Ishikawa (cell line): ENCODE measurements around the gene CHN2.

Experiments used
- CREB1 ChIP-seq: IDR thresholded peaks from 2 replicates; pipeline ENCODE4 v1.6.1; 2012; ENCODE audit warnings: low read depth
- EP300 ChIP-seq: IDR thresholded peaks from 2 replicates; pipeline ENCODE4 v1.6.1; 2012; ENCODE audit warnings: borderline replicate concordance
- FOXM1 ChIP-seq: IDR thresholded peaks from 2 replicates; pipeline ENCODE4 v1.6.1; 2012; ENCODE audit warnings: low read depth, borderline replicate concordance
- MAX ChIP-seq: IDR thresholded peaks from 2 replicates; pipeline ENCODE4 v1.6.1; 2012
- RAD21 ChIP-seq: IDR thresholded peaks from 2 replicates; pipeline ENCODE4 v1.6.1; 2012; ENCODE audit warnings: low read depth
- REST ChIP-seq: IDR thresholded peaks from 2 replicates; pipeline ENCODE4 v1.6.1; 2012; ENCODE audit warnings: low read depth, mild to moderate bottlenecking
- TAF1 ChIP-seq: IDR thresholded peaks from 2 replicates; pipeline ENCODE4 v1.6.1; 2012; ENCODE audit warnings: low read depth, mild to moderate bottlenecking
- YY1 ChIP-seq: IDR thresholded peaks from 2 replicates; pipeline ENCODE4 v1.6.1; 2012; ENCODE audit warnings: low read depth

DNA sequence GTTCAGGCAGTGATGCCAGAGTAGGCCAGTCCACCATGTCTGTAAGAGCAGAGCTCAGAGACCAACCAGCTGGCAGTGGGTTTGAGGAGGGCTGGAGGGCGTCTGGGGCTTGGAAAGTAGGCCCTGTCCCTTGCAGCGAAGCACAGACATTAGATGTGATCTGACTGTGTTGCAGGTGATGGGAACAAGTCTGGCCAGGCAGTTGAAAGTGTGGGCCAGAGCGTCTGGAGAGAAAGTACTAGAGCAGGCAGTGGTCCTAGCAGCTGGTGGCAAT lies 53.3 kb downstream of the CHN2 start:
- TF ChIP-seq TAF1: no peak
- no peak for TF ChIP-seq RAD21
- TF ChIP-seq CREB1: no peak
- no peak for TF ChIP-seq YY1
- TF ChIP-seq EP300: no peak
- no peak for TF ChIP-seq FOXM1
- TF ChIP-seq REST: no peak
- no peak for TF ChIP-seq MAX
